T-cell (primary cell): ENCODE results near the gene ZFPM1. TPM values are rescaled to one million over a fixed set of nuclear protein-coding genes. Genes with fewer than 3 reads are reported as not detected.

ENCODE experiments used
- ATAC-seq, 4 experiments: fragments of 200-7000 bp in 3 of 4; fragments of 150-1000 bp in 1 of 4; cut with Tn5 transposase; replicated peaks in 1 of 4; 1 replicate in 3 of 4; 2 replicates in 1 of 4; pipeline ENCODE4 v1.10.0; 2021; ENCODE audit warnings: moderate library complexity in 3 of 4, mild to moderate bottlenecking in 2 of 4, moderate number of reproducible peaks in 1 of 4
- CTCF ChIA-PET, 2 donors: fragments of 300-600 bp; sonication (Branson Sonifier 250); formaldehyde crosslinking; loops; one replicate each; lab custom pipeline; 2022; ENCODE audit warnings: antibody characterized with exemption in 2 of 2; lab: Charles Lee
- POLR2A ChIA-PET, 2 donors: fragments of 300-600 bp; sonication (Branson Sonifier 250); formaldehyde crosslinking; loops; one replicate each; lab custom pipeline; 2022; ENCODE audit warnings: antibody characterized with exemption in 2 of 2; lab: Charles Lee
- DNase-seq, 35 experiments: peaks; one replicate each; pipeline versions ENCODE4 v3.0.0 to v3.0.0-alpha.2; 2013 to 2023
- H3K27ac ChIP-seq: one replicate; pipeline ENCODE4 v1.5.1; 2013; ENCODE audit warnings: low read length
- H3K27me3 ChIP-seq, 2 experiments: replicated peaks in 1 of 2; 1 replicate in 1 of 2; 2 replicates in 1 of 2; pipeline versions ENCODE4 v1.6.1 to v1.7.0; 2013; ENCODE audit warnings: low read length in 1 of 2, mixed read lengths in 1 of 2; ENCODE audit not compliant: control insufficient read depth in 2 of 2, insufficient read depth in 2 of 2; ENCODE audit errors: extremely low read depth in 1 of 2
- H3K36me3 ChIP-seq, 2 donors: 1 replicate in 1 of 2; 2 replicates in 1 of 2; pipeline versions ENCODE4 v1.6.1 to v1.7.0; 2013; ENCODE audit warnings: low read length in 1 of 2; ENCODE audit not compliant: control insufficient read depth in 2 of 2, insufficient read depth in 1 of 2; ENCODE audit errors: extremely low read depth in 1 of 2
- H3K4me1 ChIP-seq, 2 experiments: 1 replicate in 1 of 2; 2 replicates in 1 of 2; pipeline versions ENCODE4 v1.6.1 to v1.7.0; 2013; ENCODE audit warnings: low read length in 2 of 2, mixed read lengths in 1 of 2; ENCODE audit not compliant: insufficient read depth in 2 of 2, control insufficient read depth in 1 of 2; ENCODE audit errors: extremely low read depth in 1 of 2
- H3K4me3 ChIP-seq, 2 donors: 1 replicate in 1 of 2; 2 replicates in 1 of 2; pipeline versions ENCODE4 v1.5.1 to v1.7.0; 2013; ENCODE audit warnings: mild to moderate bottlenecking in 2 of 2, low read length in 1 of 2, moderate library complexity in 1 of 2; ENCODE audit not compliant: control insufficient read depth in 1 of 2; ENCODE audit errors: extremely low read depth in 1 of 2
- H3K9me3 ChIP-seq: 2 replicates; pipeline ENCODE4 v1.7.0; 2013
- H3K27ac Mint-ChIP-seq, 2 donors: one replicate each; pipeline ENCODE4 v1.8.0; 2020 to 2021; ENCODE audit warnings: mild to moderate bottlenecking in 2 of 2, mixed read lengths in 2 of 2
- H3K27me3 Mint-ChIP-seq, 2 donors: one replicate each; pipeline ENCODE4 v1.8.0; 2021 to 2022; ENCODE audit warnings: mixed read lengths in 2 of 2
- H3K36me3 Mint-ChIP-seq: one replicate; pipeline ENCODE4 v1.8.0; 2021; ENCODE audit warnings: mixed read lengths
- H3K4me1 Mint-ChIP-seq, 3 donors: one replicate each; pipeline ENCODE4 v1.8.0; 2020 to 2022; ENCODE audit warnings: mixed read lengths in 3 of 3, mild to moderate bottlenecking in 1 of 3
- H3K4me3 Mint-ChIP-seq, 3 donors: one replicate each; pipeline ENCODE4 v1.8.0; 2020 to 2022; ENCODE audit warnings: mild to moderate bottlenecking in 3 of 3, mixed read lengths in 3 of 3, moderate library complexity in 3 of 3
- H3K9me3 Mint-ChIP-seq, 3 donors: one replicate each; pipeline ENCODE4 v1.8.0; 2020 to 2022; ENCODE audit warnings: mixed read lengths in 3 of 3
- WGBS: methylation state at CpG from one replicate; pipeline ENCODE4 v1.1.5; 2013; ENCODE audit warnings: missing lambda C conversion rate; ENCODE audit not compliant: insufficient coverage; 5-methylcytosine and 5-hydroxymethylcytosine counted together
- total RNA-seq, 35 experiments: library from RNA in 6 of 35; stranded (reverse) in 6 of 35; fragments of 120-200 nt in 1 of 35; gene quantifications; one replicate each; pipeline versions ENCODE4 v1.2.1 to v1.2.4 and lab custom pipeline; 2013 to 2026

ZFPM1 gene
- total RNA-seq, 5 donors from 2014 or later (not counting 1 experiment from before 2014, with no cell fraction given) = 19.6 to 38.4 (median 33.1) TPM

DNA sequence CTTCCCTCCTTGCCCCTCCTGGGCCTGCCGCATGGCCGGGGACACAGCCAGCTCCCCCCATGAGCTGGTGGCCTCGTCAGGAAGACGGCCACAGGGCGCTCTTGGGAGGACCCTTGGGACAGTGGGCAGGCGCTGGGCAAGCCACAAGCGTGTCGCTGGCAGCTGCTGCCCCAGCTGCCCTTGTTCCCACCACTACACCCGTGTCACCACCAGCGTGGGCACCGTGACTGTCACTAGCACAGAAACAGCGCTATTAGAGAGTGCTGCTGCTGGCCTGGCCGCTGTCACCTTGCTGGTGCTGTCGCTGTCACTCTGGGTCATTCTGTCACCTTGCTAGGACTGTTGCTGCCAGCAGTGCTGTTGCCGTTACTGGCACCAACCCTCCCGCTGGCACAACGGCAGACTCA is 47.2 kb downstream of the ZFPM1 start:
- CTCF ChIA-PET = interaction anchor here in 1 of 2 donors (0.8 kb wide), 1 partner anchor 45 kb away, joined by 3 read pairs; no protein-coding TSS in a partner anchor
- H3K4me1 Mint-ChIP-seq = peaks cover 0 to 17% (median 0%) of the 10 kb centered on the region in 3 donors
- no peaks in the 10 kb centered on the region for H3K9me3 ChIP-seq
- DNase-seq (no peak), ATAC-seq (no peak)
- H3K9me3 Mint-ChIP-seq = no peaks in the 10 kb centered on the region
- peaks cover 5 to 13% of the 10 kb centered on the region in 2 donors for H3K36me3 ChIP-seq
- no peaks in the 10 kb centered on the region for H3K27me3 Mint-ChIP-seq
- no peaks in the 10 kb centered on the region for H3K36me3 Mint-ChIP-seq
- H3K27ac Mint-ChIP-seq = no peak overlapping the region
- no peaks in the 10 kb centered on the region for H3K27me3 ChIP-seq
- H3K4me1 ChIP-seq = peaks cover 0 to 20% of the 10 kb centered on the region in 2 experiments
- POLR2A ChIA-PET = no interaction called here
- no peak overlapping the region for H3K4me3 Mint-ChIP-seq
- WGBS = 87% methylated on average over 16 of the region's 17 CpGs
- H3K27ac ChIP-seq = no peak overlapping the region
- H3K4me3 ChIP-seq = no peak overlapping the region

DNA sequence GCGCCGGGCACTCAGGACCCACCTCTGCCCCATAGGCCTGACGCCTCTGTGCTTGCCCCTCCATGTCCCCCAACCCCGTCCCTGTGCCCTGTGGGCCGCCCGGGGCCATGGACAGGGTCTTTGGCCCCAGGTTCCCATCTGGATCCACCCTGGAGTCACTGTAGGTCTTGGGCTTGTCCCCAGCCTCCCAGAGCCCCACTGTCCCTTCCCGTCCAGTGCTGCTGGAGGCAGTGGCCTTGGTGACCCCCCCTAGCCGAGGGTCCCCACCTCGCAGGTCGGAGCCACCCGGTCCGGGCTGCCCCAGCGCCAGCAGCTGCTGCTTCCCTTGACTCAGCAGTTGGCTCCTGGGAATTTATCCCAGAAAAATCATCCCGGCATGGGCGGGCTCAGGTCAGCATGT is 49.3 kb downstream of the ZFPM1 start:
- ATAC-seq (no peak), DNase-seq (no peak)
- CTCF ChIA-PET = no interaction called here
- Mint-ChIP-seq H3K4me3 (no peak overlapping the region), H3K4me1 (peaks cover 0 to 17% (median 0%) of the 10 kb centered on the region in 3 donors), H3K27me3 (no peaks in the 10 kb centered on the region), H3K36me3 (no peaks in the 10 kb centered on the region), H3K27ac (no peak overlapping the region), H3K9me3 (no peaks in the 10 kb centered on the region)
- peaks cover 6% of the 10 kb centered on the region in 2 donors for H3K36me3 ChIP-seq
- 99% methylated on average over 12 of the region's 15 CpGs for WGBS
- H3K9me3 ChIP-seq = no peaks in the 10 kb centered on the region
- peaks cover 0 to 23% of the 10 kb centered on the region in 2 experiments for H3K4me1 ChIP-seq
- no peaks in the 10 kb centered on the region for H3K27me3 ChIP-seq
- H3K4me3 ChIP-seq = no peak overlapping the region
- POLR2A ChIA-PET = no interaction called here
- no peak overlapping the region for H3K27ac ChIP-seq

DNA sequence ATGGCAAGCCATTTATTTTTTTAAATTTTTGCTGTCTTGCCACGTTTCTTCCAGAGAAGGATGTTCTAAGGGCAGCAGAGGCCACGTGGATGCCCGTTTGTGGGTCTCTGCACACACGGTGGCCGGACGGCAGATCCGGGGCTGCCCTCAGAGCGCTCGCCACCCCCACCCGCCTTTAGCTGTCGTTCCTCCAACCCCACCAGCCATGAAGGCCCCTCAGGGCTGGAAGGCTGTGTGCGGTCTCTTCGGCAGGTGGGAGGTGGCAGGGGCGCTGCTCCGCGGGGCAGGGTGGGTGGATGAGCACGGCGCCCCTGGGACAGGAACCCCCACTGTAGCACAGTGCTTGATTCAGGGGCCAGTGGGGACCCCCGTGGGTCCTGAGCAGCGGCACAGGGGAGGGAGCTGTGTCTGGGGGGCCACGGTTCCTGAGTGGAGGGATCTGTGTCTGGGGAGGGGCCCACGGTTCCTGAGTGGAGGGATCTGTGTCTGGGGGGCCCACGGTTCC is 49.7 kb downstream of the ZFPM1 start:
- ATAC-seq = no peak
- H3K27ac Mint-ChIP-seq = no peak overlapping the region

DNA sequence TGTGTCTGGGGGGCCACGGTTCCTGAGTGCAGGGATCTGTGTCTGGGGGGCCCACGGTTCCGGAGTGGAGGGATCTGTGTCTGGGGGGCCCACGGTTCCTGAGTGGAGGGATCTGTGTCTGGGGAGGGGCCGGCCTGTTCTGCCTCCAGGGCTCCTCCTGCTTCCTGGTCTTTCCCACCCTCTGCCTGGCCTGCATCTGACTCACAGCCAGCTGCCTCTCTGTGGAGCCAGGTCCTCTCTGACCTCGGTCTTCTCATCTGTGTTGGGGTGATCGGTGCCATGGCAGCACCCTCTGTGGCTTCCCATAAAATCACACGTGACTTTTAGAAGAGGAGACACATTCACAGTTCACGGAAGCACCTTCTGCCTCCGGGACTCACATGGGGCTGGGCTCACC is 50.3 kb downstream of the ZFPM1 start:
- H3K36me3 ChIP-seq = peaks cover 6% of the 10 kb centered on the region in 2 donors
- ATAC-seq (no peak), DNase-seq (no peak)
- Mint-ChIP-seq H3K4me1 (peaks cover 0 to 17% (median 0%) of the 10 kb centered on the region in 3 donors), H3K27me3 (no peaks in the 10 kb centered on the region), H3K4me3 (no peak overlapping the region), H3K36me3 (no peaks in the 10 kb centered on the region), H3K27ac (no peak overlapping the region), H3K9me3 (no peaks in the 10 kb centered on the region)
- 100% methylated on average over 2 of the region's 10 CpGs for WGBS
- H3K4me3 ChIP-seq = no peak overlapping the region
- no peak overlapping the region for H3K27ac ChIP-seq
- peaks cover 0 to 21% of the 10 kb centered on the region in 2 experiments for H3K4me1 ChIP-seq
- no peaks in the 10 kb centered on the region for H3K9me3 ChIP-seq
- ChIA-PET POLR2A (no interaction called here), CTCF (no interaction called here)
- no peaks in the 10 kb centered on the region for H3K27me3 ChIP-seq

More for the DNA sequence above, 49.7 kb downstream of the ZFPM1 start:
- POLR2A ChIA-PET = no interaction called here
- no peak overlapping the region for H3K27ac ChIP-seq
- H3K4me1 ChIP-seq = peaks cover 0 to 23% of the 10 kb centered on the region in 2 experiments
- CTCF ChIA-PET = no interaction called here
- H3K27me3 ChIP-seq = no peaks in the 10 kb centered on the region
- H3K4me3 ChIP-seq = no peak overlapping the region
- Mint-ChIP-seq H3K9me3 (no peaks in the 10 kb centered on the region), H3K27me3 (no peaks in the 10 kb centered on the region), H3K36me3 (no peaks in the 10 kb centered on the region), H3K4me3 (no peak overlapping the region), H3K4me1 (peaks cover 0 to 17% (median 0%) of the 10 kb centered on the region in 3 donors)
- H3K9me3 ChIP-seq = no peaks in the 10 kb centered on the region
- 90% methylated on average over 16 of the region's 23 CpGs for WGBS
- H3K36me3 ChIP-seq = peaks cover 6% of the 10 kb centered on the region in 2 donors
- DNase-seq = no peak

DNA sequence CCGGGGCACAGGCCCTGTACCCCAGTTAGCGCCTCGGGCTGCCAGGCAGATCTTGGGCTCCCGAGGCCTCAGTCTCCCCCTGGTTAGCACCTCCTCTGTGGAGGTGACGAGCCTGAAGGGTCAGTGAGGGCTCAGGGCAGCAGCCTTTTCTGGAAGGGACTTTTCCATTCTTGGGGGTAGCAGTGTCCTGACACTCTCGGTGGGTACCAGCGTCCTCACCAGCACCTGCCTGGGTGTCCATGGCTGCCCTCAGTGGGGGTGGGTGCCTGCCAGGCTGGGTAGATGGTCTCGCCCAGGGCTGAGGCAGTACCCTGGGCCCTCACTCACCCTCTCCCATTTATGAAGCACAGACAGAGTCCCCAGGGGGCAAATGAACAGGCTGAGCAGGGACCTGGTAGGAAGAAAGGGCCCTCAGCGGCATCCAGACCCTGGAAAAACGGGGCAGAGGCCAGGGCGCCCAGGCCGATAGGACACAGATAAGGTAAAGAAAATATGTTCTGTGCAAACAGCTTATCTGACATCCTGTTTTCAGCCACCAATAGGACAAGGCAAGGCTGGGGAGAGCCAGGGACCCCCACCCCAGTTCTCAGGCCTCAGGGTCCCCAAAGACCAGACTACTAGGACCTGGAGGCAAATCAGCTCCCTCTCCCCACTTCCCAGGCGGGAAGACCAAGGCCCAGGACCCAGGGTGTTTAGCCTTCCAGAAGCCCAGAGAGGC is 50.9 kb downstream of the ZFPM1 start:
- H3K36me3 Mint-ChIP-seq = no peaks in the 10 kb centered on the region
- no peaks in the 10 kb centered on the region for H3K27me3 Mint-ChIP-seq
- WGBS = 94% methylated on average over 6 of the region's 13 CpGs
- H3K27ac Mint-ChIP-seq = no peak overlapping the region
- ChIA-PET POLR2A (no interaction called here), CTCF (no interaction called here)
- Histone ChIP-seq H3K4me1 (peaks cover 0 to 21% of the 10 kb centered on the region in 2 experiments), H3K27ac (no peak overlapping the region), H3K27me3 (no peaks in the 10 kb centered on the region), H3K4me3 (no peak overlapping the region), H3K9me3 (no peaks in the 10 kb centered on the region), H3K36me3 (peaks cover 6% of the 10 kb centered on the region in 2 donors)
- DNase-seq (no peak), ATAC-seq (no peak)
- H3K9me3 Mint-ChIP-seq = no peaks in the 10 kb centered on the region
- H3K4me1 Mint-ChIP-seq = peaks cover 0 to 17% (median 0%) of the 10 kb centered on the region in 3 donors
- H3K4me3 Mint-ChIP-seq = no peak overlapping the region

DNA sequence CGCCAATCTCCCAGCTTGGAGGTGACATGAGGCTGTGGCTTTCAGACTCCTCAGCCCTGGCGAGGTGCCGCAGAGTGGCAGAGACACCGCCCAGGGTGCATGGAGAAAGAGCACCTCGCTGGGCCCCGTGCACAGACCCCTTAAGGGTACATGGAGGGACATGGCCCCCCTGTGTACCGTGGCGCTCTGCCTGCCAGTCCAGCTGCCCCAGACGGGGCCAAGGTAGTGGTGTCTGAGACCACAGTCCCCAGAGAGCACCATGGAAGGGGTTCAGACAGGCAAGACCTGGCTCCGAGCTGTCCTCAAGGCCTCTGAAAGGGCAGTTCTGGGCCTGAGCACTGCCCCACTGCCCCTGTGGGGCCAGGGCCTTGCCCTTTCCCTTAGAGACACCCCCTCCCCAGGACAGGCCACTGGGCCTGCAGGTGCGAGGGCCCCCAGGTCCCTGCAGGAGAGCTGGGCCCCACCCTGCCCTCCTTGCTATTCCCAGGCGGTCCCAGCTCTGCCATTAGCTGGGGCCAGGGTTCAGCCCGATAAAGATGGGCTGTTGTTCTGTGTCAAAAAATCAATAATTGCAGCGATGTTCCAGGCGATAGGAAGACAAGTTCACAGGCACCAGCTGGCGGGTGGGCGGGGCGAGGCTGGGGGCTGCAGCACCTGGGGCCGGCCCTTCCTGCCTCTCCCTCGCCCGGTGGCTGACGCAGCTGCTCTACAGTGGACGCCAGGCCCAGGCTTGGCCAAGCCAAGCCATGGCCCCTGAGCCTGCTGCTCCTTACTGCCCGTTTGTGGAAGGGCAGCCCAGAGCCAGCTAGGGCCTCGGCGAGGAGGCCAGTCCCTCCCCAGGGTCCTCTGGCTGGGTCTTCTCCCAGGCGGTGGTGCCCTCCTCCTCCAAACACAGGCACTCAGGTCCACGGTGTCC is 51.7 kb downstream of the ZFPM1 start:
- no peak for ATAC-seq
- Histone ChIP-seq H3K27ac (no peak overlapping the region), H3K9me3 (no peaks in the 10 kb centered on the region), H3K4me1 (peaks cover 0 to 21% of the 10 kb centered on the region in 2 experiments), H3K27me3 (no peaks in the 10 kb centered on the region), H3K36me3 (peaks cover 6% of the 10 kb centered on the region in 2 donors), H3K4me3 (no peak overlapping the region)
- no peaks in the 10 kb centered on the region for H3K9me3 Mint-ChIP-seq
- ChIA-PET POLR2A (no interaction called here), CTCF (no interaction called here)
- H3K4me1 Mint-ChIP-seq = peaks cover 0 to 15% (median 0%) of the 10 kb centered on the region in 3 donors
- WGBS = 97% methylated on average over 25 of the region's 28 CpGs
- H3K27me3 Mint-ChIP-seq = no peaks in the 10 kb centered on the region
- no peak overlapping the region for H3K4me3 Mint-ChIP-seq
- DNase-seq = no peak
- H3K36me3 Mint-ChIP-seq = no peaks in the 10 kb centered on the region
- no peak overlapping the region for H3K27ac Mint-ChIP-seq
